CD4-positive, alpha-beta T cell treated with Interleukin-2 at 100 ng/mL for 4 hours (primary cell): ENCODE results near the gene EPHB1.

Experiments used
- DNase-seq: peaks from one replicate; pipeline ENCODE4 v3.0.0-alpha.2; 2020; ENCODE audit warnings: low spot score

The EPHB1 gene

GRCh38 chr3:134911586-134912548 is 116.8 kb downstream of the EPHB1 start:
- DNase-seq, result no peak

DNA sequence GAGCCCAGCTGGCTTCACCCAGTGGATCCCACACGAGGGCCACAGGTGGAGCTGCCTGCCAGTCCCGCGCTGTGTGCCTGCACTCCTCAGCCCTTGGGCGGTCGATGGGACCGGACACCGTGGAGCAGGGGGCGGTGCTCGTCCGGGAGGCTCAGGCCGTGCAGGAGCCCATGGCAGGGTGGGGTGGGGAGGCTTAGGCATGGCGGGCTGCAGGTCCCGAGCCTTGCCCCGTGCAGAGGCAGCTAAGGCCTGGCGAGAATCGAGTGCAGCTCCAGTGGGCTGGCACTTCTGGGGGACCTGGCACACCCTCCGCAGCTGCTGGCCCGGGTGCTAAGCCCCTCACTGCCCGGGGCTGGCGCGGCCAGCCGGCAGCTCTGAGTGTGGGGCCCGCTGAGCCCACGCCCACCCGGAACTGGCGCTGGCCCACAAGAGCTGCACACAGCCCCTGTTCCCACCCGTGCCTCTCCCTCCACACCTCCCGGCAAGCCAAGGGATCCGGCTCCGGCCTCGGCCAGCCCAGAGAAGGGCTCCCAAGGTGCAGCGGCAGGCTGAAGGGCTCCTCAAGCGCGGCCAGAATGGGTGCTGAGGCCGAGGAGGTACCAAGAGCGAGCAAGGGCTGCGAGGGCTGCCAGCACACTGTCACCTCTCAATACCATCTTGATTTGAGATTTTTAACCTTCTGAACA is 121.4 kb downstream of the EPHB1 start:
- no peak for DNase-seq

GRCh38 chr3:134917631-134918030 is 122.6 kb downstream of the EPHB1 start:
- DNase-seq, result no peak

GRCh38 chr3:134918441-134918840 is 123.4 kb downstream of the EPHB1 start:
- DNase-seq, result no peak

- no peak for DNase-seq
Measured at GRCh38 chr3:134922101-134922500, 127.0 kb downstream of the EPHB1 start.

- DNase-seq, result no peak
Measured at GRCh38 chr3:134922866-134923265, 127.8 kb downstream of the EPHB1 start.

DNA sequence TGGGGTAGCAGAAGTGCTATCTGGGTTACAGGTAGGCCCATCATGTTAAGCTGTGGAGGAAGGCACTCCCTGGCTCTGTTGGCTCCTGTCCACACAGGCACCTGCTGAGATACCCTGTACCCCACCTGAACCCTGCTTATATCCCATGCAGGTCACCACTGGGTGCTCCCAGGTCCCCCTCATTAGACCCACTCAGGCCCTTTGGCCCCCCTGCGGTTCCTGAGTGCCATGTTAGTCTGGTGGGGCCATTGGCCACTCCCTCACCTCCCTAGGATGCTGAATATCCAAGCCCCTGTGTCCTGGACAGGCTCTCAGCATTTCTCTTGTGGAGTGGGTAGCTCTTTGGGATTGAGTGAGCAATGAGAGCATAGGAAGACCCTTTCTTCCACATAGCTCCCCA is 128.2 kb downstream of the EPHB1 start:
- no peak for DNase-seq

DNA sequence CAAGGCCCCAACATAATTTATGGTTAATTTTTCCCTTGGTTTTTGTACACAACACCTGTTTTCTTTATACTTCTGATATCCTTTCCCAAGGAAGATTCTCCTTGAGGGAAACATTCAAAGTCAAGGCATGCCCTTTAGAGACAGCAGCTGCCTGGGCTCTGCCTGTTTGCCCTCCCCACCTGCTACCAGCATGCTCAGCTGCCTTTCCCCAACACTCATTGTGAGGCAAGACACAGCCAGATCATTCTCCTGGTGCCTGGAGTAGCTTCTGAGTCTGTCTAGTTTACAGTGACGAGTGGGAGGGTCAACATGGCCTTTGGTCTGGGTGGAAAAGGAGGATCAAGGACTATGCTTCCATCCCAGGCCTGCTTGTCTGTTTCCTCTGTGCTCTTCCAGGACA is 132.5 kb downstream of the EPHB1 start:
- no peak for DNase-seq

- DNase-seq, result no peak
Measured at GRCh38 chr3:134928392-134928791, 133.3 kb downstream of the EPHB1 start.

DNA sequence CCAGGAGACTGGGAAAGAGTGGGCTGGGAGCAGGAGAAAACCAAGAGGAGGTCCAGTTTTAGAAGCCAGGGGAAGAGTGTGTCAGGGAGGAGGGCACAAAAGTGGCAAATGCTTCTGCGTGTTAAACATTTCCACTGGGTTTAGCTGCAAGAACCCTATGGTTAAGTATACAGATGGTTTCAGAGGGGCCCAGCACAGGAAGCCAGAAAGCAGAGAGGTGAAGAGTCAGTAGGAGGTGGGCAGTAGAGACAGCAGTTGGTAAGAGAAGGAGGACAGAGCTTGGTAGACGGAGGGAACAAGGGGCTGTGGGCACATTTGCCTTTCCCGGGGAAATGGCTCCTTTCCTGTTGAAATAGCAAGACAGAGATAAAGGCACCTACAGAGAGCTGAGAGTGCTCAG is 133.8 kb downstream of the EPHB1 start:
- no peak for DNase-seq

GRCh38 chr3:134929976-134930375 is 134.9 kb downstream of the EPHB1 start:
- DNase-seq, result no peak

GRCh38 chr3:134931045-134931785 is 136.2 kb downstream of the EPHB1 start:
- DNase-seq, result no peak

- no peak for DNase-seq
Measured at GRCh38 chr3:134932035-134932434, 137.0 kb downstream of the EPHB1 start.

DNA sequence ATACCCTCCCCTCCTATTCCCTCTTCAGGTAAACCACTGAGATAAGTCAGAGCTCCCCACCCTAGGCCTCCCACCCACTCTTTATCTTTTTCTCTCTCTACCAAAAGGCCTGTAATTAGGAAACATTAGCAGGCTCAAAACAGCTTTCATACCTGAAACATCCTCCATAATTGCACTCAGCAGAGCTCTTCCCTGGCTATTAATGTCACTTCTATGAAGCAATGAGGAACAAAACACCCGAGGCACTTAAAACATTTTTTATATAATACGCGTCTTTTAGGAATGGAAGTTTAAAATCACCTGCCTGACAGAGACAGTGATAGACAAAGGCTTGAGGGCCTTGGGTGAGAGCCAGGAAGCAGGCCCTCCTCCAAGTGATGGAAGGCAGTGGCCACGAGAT is 138.9 kb downstream of the EPHB1 start:
- no peak for DNase-seq

- DNase-seq, result no peak
Measured at GRCh38 chr3:134934933-134935332, 139.9 kb downstream of the EPHB1 start.

- no peak for DNase-seq
Measured at GRCh38 chr3:134937256-134938028, 142.4 kb downstream of the EPHB1 start.

DNA sequence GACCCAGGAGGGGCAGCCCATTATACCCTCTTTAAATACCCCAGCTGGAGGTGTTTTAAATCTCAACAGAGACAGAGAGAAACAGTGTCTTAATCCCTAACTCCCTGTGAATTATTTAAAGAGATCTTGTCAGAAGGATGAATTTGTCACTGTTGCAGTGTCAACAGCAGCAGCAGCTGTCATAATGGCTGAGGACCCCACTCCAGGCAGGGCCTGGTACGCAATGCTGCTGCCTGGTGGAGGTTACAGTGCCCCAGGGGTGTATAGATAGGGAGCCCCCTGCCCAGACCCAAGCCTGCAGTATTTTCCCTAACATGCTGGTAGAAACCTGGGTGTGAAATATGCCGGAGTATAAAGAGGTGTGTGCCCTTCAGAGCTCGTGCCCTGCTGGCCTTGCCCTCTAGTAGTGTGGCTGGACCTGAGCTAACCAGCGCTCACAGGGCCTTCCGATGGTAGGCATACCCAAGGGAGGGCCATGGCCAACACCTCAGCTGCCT is 143.0 kb downstream of the EPHB1 start:
- DNase-seq, result no peak

DNA sequence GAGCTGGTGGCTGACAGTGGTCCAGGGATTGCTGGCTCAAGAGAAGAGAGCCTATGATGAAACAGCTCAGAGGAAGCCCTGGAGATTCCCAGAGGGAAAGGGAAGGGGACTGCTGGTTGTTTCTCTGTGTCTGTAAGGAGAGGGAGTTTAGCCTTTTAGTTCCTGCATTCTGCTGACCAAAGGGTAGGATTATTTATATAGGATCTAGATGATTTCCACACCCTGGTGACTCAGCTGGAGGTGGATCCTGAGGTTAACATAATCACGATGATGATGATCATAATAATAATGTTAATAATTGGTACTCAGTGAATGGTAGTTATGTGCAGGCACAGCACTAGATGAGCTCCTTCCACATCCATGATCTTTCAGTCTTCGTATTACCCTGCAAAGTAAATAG is 144.9 kb downstream of the EPHB1 start:
- no peak for DNase-seq

- DNase-seq, result no peak
Measured at GRCh38 chr3:134941820-134942219, 146.8 kb downstream of the EPHB1 start.

GRCh38 chr3:134944429-134944828 is 149.4 kb downstream of the EPHB1 start:
- no peak for DNase-seq

- DNase-seq, result no peak
Measured at GRCh38 chr3:134949150-134949549, 154.1 kb downstream of the EPHB1 start.

- no peak for DNase-seq
Measured at GRCh38 chr3:134952371-134952770, 157.3 kb downstream of the EPHB1 start.
